H9 (cell line): Measurements from ENCODE around the gene EBF4. TPM values are rescaled to one million over a fixed set of nuclear protein-coding genes. Genes with fewer than 3 reads are reported as not detected.
A peak's percentile ranks its signal among the peaks of the same experiment; 100 is the strongest.

Experiments used
- DNase-seq: peaks from one replicate; pipeline ENCODE4 v3.0.0-alpha.2; 2017
- H2AFZ ChIP-seq: one replicate; pipeline ENCODE4 v1.6.1; 2013; ENCODE audit warnings: mild to moderate bottlenecking, low read length, control low read depth, moderate library complexity
- H2AK5ac ChIP-seq: 2 replicates; pipeline ENCODE4 v1.6.1; 2013; ENCODE audit warnings: low read length, control low read depth, mixed read lengths; ENCODE audit not compliant: insufficient read length
- H2BK120ac ChIP-seq: one replicate; pipeline ENCODE4 v1.6.1; 2013; ENCODE audit warnings: low read depth, mild to moderate bottlenecking, low read length, control low read depth, inconsistent platforms; ENCODE audit not compliant: poor library complexity, severe bottlenecking
- H2BK12ac ChIP-seq: 2 replicates; pipeline ENCODE4 v1.6.1; 2013; ENCODE audit warnings: low read length, control low read depth, mixed read lengths, low read depth; ENCODE audit not compliant: insufficient read length
- H2BK15ac ChIP-seq: 2 replicates; pipeline ENCODE4 v1.6.1; 2013; ENCODE audit warnings: low read depth, low read length, control low read depth
- H2BK20ac ChIP-seq: one replicate; pipeline ENCODE4 v1.6.1; 2013; ENCODE audit warnings: low read depth, mild to moderate bottlenecking, low read length, control low read depth, inconsistent platforms; ENCODE audit not compliant: poor library complexity, severe bottlenecking
- H2BK5ac ChIP-seq: 2 replicates; pipeline ENCODE4 v1.6.1; 2013; ENCODE audit warnings: low read length, control low read depth, mixed read lengths; ENCODE audit not compliant: insufficient read length
- H3K14ac ChIP-seq: 2 replicates; pipeline ENCODE4 v1.6.1; 2013; ENCODE audit warnings: low read length, control low read depth; ENCODE audit not compliant: insufficient read depth
- H3K18ac ChIP-seq: 2 replicates; pipeline ENCODE4 v1.6.1; 2013; ENCODE audit warnings: low read depth, mild to moderate bottlenecking, mixed read lengths, low read length, control low read depth; ENCODE audit not compliant: insufficient read length
- H3K23ac ChIP-seq: 2 replicates; pipeline ENCODE4 v1.6.1; 2013; ENCODE audit warnings: low read length, control low read depth, mixed read lengths, low read depth; ENCODE audit not compliant: insufficient read length
- H3K23me2 ChIP-seq: 2 replicates; pipeline ENCODE4 v1.6.1; 2013; ENCODE audit warnings: low read depth, mild to moderate bottlenecking, mixed read lengths, low read length, control low read depth; ENCODE audit not compliant: insufficient read length, poor library complexity, severe bottlenecking
- H3K27ac ChIP-seq: 2 replicates; pipeline ENCODE4 v1.5.1; 2013; ENCODE audit warnings: low read length, control low read depth, mixed read lengths, low read depth; ENCODE audit not compliant: insufficient read length
- H3K27me3 ChIP-seq: 2 replicates; pipeline ENCODE4 v1.6.1; 2013; ENCODE audit warnings: low read length, control low read depth, inconsistent platforms; ENCODE audit not compliant: insufficient read depth
- H3K4ac ChIP-seq: 2 replicates; pipeline ENCODE4 v1.6.1; 2013; ENCODE audit warnings: low read depth, mild to moderate bottlenecking, control low read depth, inconsistent platforms, low read length, moderate library complexity
- H3K4me1 ChIP-seq: 2 replicates; pipeline ENCODE4 v1.6.1; 2013; ENCODE audit warnings: low read length, control low read depth, inconsistent platforms; ENCODE audit not compliant: insufficient read depth
- H3K4me2 ChIP-seq: 2 replicates; pipeline ENCODE4 v1.6.1; 2013; ENCODE audit warnings: low read length, control low read depth, mixed read lengths; ENCODE audit not compliant: insufficient read length, insufficient read depth
- H3K56ac ChIP-seq: 2 replicates; pipeline ENCODE4 v1.6.1; 2013; ENCODE audit warnings: low read depth, mild to moderate bottlenecking, mixed read lengths, low read length, control low read depth; ENCODE audit not compliant: insufficient read length
- H3K79me1 ChIP-seq: 2 replicates; pipeline ENCODE4 v1.6.1; 2013; ENCODE audit warnings: low read depth, mild to moderate bottlenecking, moderate library complexity, low read length, control low read depth, inconsistent platforms; ENCODE audit not compliant: insufficient read depth, poor library complexity, severe bottlenecking
- H3K79me2 ChIP-seq: 2 replicates; pipeline ENCODE4 v1.6.1; 2013; ENCODE audit warnings: low read length, control low read depth, inconsistent platforms; ENCODE audit not compliant: insufficient read depth
- H3K9ac ChIP-seq: 2 replicates; pipeline ENCODE4 v1.6.1; 2013; ENCODE audit warnings: low read length, control low read depth, mixed read lengths; ENCODE audit not compliant: insufficient read length; ENCODE audit errors: extremely low read depth
- H3K9me3 ChIP-seq: one replicate; pipeline ENCODE4 v1.6.1; 2013; ENCODE audit warnings: low read depth, low read length, inconsistent platforms; ENCODE audit not compliant: control insufficient read depth
- H3T11ph ChIP-seq: one replicate; pipeline ENCODE4 v1.6.1; 2013; ENCODE audit warnings: mild to moderate bottlenecking, low read length, control low read depth, inconsistent platforms
- H4K20me1 ChIP-seq: one replicate; pipeline ENCODE4 v1.6.1; 2013; ENCODE audit not compliant: control insufficient read depth, insufficient read length, insufficient read depth
- H4K5ac ChIP-seq: 2 replicates; pipeline ENCODE4 v1.6.1; 2013; ENCODE audit warnings: low read depth, mild to moderate bottlenecking, mixed read lengths, low read length, control low read depth; ENCODE audit not compliant: insufficient read length
- H4K8ac ChIP-seq: replicated peaks from 2 replicates; pipeline ENCODE4 v1.6.1; 2013; ENCODE audit warnings: low read length, control low read depth, mixed read lengths, low read depth; ENCODE audit not compliant: insufficient read length
- H4K91ac ChIP-seq: 2 replicates; pipeline ENCODE4 v1.6.1; 2013; ENCODE audit warnings: low read depth, mild to moderate bottlenecking, moderate library complexity, mixed read lengths, low read length, control low read depth; ENCODE audit not compliant: insufficient read length
- H3K27ac Mint-ChIP-seq, 3 experiments: 2 replicates in 2 of 3; 3 replicates in 1 of 3; pipeline ENCODE4 v1.8.0; 2020 to 2021; ENCODE audit warnings: mixed read lengths in 3 of 3, mild to moderate bottlenecking in 1 of 3, moderate library complexity in 1 of 3
- H3K27me3 Mint-ChIP-seq: 2 replicates; pipeline ENCODE4 v1.8.0; 2021; ENCODE audit warnings: low read depth, mild to moderate bottlenecking, moderate library complexity, mixed read lengths
- H3K36me3 Mint-ChIP-seq, 3 experiments: 2 replicates in 2 of 3; 3 replicates in 1 of 3; pipeline ENCODE4 v1.8.0; 2020 to 2021; ENCODE audit warnings: low read depth in 3 of 3, mixed read lengths in 3 of 3; ENCODE audit not compliant: insufficient read depth in 1 of 3
- H3K4me1 Mint-ChIP-seq, 2 experiments: 2 replicates each; pipeline ENCODE4 v1.8.0; 2020; ENCODE audit warnings: mixed read lengths in 2 of 2
- H3K4me3 Mint-ChIP-seq, 2 experiments: 2 replicates in 1 of 2; 3 replicates in 1 of 2; pipeline ENCODE4 v1.8.0; 2020 to 2021; ENCODE audit warnings: mild to moderate bottlenecking in 2 of 2, mixed read lengths in 2 of 2, moderate library complexity in 1 of 2
- H3K9me3 Mint-ChIP-seq, 2 experiments: 2 replicates in 1 of 2; 3 replicates in 1 of 2; pipeline ENCODE4 v1.8.0; 2020; ENCODE audit warnings: mild to moderate bottlenecking in 2 of 2, mixed read lengths in 2 of 2, moderate library complexity in 1 of 2
- CTCF ChIP-seq: fragments of 200-600 bp; sonication (generic); conservative IDR thresholded peaks from 3 replicates; pipeline ENCODE4 v1.8.0; 2021; ENCODE audit warnings: antibody characterized with exemption, mild to moderate bottlenecking
- WGBS: extraction: QIAGEN DNeasy Blood & Tissue Kit; methylation state at CpG from one replicate; pipeline ENCODE4 v1.1.7; 2013; ENCODE audit warnings: missing lambda C conversion rate, low lambda C conversion rate, mixed read lengths; ENCODE audit not compliant: insufficient read length; ENCODE audit errors: extremely low coverage; 5-methylcytosine and 5-hydroxymethylcytosine counted together
- total RNA-seq: library from RNA; stranded (reverse); gene quantifications from 2 replicates; pipeline ENCODE4 v1.2.1, GENCODE V29; 2021

The EBF4 gene
- total RNA-seq, 1 experiment from 2014 or later = 3.9 TPM

DNA sequence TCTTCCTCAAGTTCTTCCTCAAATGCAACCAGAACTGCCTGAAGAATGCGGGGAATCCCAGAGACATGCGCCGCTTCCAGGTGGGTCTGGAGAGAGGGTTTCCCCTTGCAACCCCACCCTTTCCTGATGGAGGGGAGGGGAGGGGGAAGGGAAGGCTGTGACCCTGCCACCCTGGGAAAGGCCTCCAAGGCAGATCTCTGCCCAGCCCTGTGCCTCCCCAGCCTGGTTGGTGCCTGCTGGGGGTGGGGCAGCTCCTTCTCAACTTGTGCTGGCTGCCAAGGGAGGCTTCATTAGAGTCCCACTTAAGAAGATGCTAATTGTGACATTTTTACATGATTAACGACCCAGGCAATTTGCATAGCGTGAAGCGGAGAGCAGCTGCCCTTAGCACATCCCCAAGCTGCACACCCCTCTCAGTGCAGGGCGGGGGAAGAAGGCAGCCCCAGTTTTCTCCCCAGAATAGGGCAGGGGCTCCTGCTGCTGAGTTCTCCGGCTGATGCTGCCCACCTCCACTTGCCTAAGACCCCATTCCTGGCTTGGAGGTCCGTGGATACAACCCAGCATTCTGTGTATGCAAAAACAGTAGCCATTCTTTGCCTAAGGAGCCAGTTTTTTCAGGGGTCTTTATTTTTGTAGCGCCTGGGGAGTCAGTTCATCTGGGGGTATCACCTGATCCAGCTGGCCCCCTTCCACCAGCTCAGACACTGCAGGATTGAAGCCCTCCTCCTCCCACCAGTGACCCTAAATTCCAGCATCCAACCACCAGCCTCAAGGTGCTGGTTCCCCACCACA, 56.2 kb downstream of the EBF4 start:
- H3K79me2 ChIP-seq = no peaks in the 10 kb centered on the region
- H3K4me3 Mint-ChIP-seq = peak overlapping the region in 1 of 2 experiments; percentile 57; a peak in 3 of 5 replicates
- no peak overlapping the region for H3K4ac ChIP-seq

More for the DNA sequence above, 56.2 kb downstream of the EBF4 start:
- Histone ChIP-seq H3K27ac (no peak overlapping the region), H3T11ph (no peak overlapping the region), H3K56ac (no peak overlapping the region), H2BK20ac (no peak overlapping the region), H2BK5ac (no peak overlapping the region), H3K4me1 (no peaks in the 10 kb centered on the region; the same call in 1 of the 2 replicates), H2BK15ac (no peak overlapping the region), H4K20me1 (no peaks in the 10 kb centered on the region), H2AFZ (no peak overlapping the region), H3K14ac (no peak overlapping the region; the same call in 1 of the 2 replicates), H2AK5ac (no peak overlapping the region), H3K27me3 (peaks cover 48% of the 10 kb centered on the region), H4K5ac (no peak overlapping the region), H3K4me2 (peak overlapping the region; percentile 55), H3K9me3 (no peaks in the 10 kb centered on the region), H3K18ac (no peak overlapping the region), H3K9ac (no peak overlapping the region), H2BK12ac (no peak overlapping the region), H4K91ac (no peak overlapping the region), H3K23ac (no peak overlapping the region), H4K8ac (no peak overlapping the region), H3K79me1 (no peaks in the 10 kb centered on the region), H2BK120ac (no peak overlapping the region), H3K23me2 (peaks cover 28% of the 10 kb centered on the region)
- Mint-ChIP-seq H3K4me1 (peaks cover 28 to 45% of the 10 kb centered on the region in 2 experiments), H3K27ac (no peak overlapping the region), H3K27me3 (peaks cover 88% of the 10 kb centered on the region), H3K9me3 (no peaks in the 10 kb centered on the region; a peak in 2 of 5 replicates), H3K36me3 (no peaks in the 10 kb centered on the region; a peak in 1 of 7 replicates)
- no peak for TF ChIP-seq CTCF
- WGBS = no CpG with 5 or more reads among the region's 10 CpGs
- peak; percentile 78 for DNase-seq
